Vagina (tissue), 2 donors: Measurements from ENCODE around the gene PKP4. TPM values are rescaled to one million over a fixed set of nuclear protein-coding genes. Genes with fewer than 3 reads are reported as not detected.

ENCODE experiments used
- DNase-seq, 2 donors: peaks; one replicate each; pipeline ENCODE4 v3.0.0-alpha.2; 2017; ENCODE audit errors: extremely low spot score in 2 of 2
- H3K27ac ChIP-seq: fragments of 200-600 bp; sonication (generic); one replicate; pipeline ENCODE4 v1.5.1; 2019
- H3K27me3 ChIP-seq: fragments of 200-600 bp; sonication (generic); one replicate; pipeline ENCODE4 v1.5.1; 2019
- H3K36me3 ChIP-seq, 2 donors: fragments of 200-600 bp; sonication (generic); one replicate each; pipeline ENCODE4 v1.5.1; 2017 to 2019
- H3K4me1 ChIP-seq: fragments of 200-600 bp; sonication (generic); one replicate; pipeline ENCODE4 v1.5.1; 2019
- H3K4me3 ChIP-seq, 2 donors: fragments of 200-600 bp; sonication (generic); 1 replicate in 1 of 2; 2 replicates in 1 of 2; pipeline ENCODE4 v1.5.1; 2016 to 2019
- H3K9me3 ChIP-seq: fragments of 200-600 bp; sonication (generic); one replicate; pipeline ENCODE4 v1.5.1; 2019
- CTCF ChIP-seq, 3 experiments: fragments of 450-650 bp in 2 of 3; fragments of 200-600 bp in 1 of 3; sonication (generic) in 1 of 3; IDR thresholded peaks; one replicate each; pipeline ENCODE4 v1.5.1; 2017 to 2019; ENCODE audit warnings: antibody characterized with exemption in 3 of 3, mild to moderate bottlenecking in 2 of 3, moderate library complexity in 2 of 3
- POLR2A ChIP-seq, 2 donors: fragments of 450-650 bp; IDR thresholded peaks; one replicate each; pipeline ENCODE4 v1.6.1; 2017; ENCODE audit warnings: antibody characterized with exemption in 2 of 2, mild to moderate bottlenecking in 2 of 2, moderate library complexity in 2 of 2
- POLR2AphosphoS5 ChIP-seq, 2 donors: sonication (generic); formaldehyde crosslinking; IDR thresholded peaks; one replicate each; pipeline ENCODE4 v1.9.0; 2017; ENCODE audit warnings: antibody characterized with exemption in 2 of 2, mild to moderate bottlenecking in 2 of 2, low read depth in 1 of 2; ENCODE audit not compliant: insufficient read depth in 1 of 2
- intact Hi-C: fragments of 100-400 bp; cut with DNase I; formaldehyde crosslinking; loops from one replicate; pipeline ENCODE4 v1.15.1; 2023
- total RNA-seq: library from RNA; depleted of rRNA; stranded (reverse); fragments of >200 nt; gene quantifications from one replicate; pipeline ENCODE4 v1.2.3, GENCODE V29; 2016

Gene PKP4
- total RNA-seq, 1 donor from 2014 or later = 71.5 TPM

- Histone ChIP-seq H3K4me3 (no peak overlapping the region), H3K27ac (no peak overlapping the region), H3K9me3 (no peaks in the 10 kb centered on the region), H3K4me1 (no peaks in the 10 kb centered on the region), H3K36me3 (peaks cover 0 to 8% of the 10 kb centered on the region in 2 donors), H3K27me3 (no peaks in the 10 kb centered on the region)
- no peak for DNase-seq
- intact Hi-C loops = no loop called here
- TF ChIP-seq POLR2A (IDR thresholded peaks at IDR 0.05) (no peak), CTCF (IDR thresholded peaks at IDR 0.05) (no peak), POLR2AphosphoS5 (IDR thresholded peaks at IDR 0.05; ENCODE audit: insufficient read depth in 1 of 2, low read depth in 1 of 2) (no peak)
Measured at GRCh38 chr2:158546412-158547144, 89.8 kb downstream of the PKP4 start.

GRCh38 chr2:158553257-158553656, 96.5 kb downstream of the PKP4 start:
- Histone ChIP-seq H3K4me1 (no peaks in the 10 kb centered on the region), H3K27ac (no peak overlapping the region), H3K9me3 (no peaks in the 10 kb centered on the region), H3K36me3 (peaks cover 0 to 8% of the 10 kb centered on the region in 2 donors), H3K4me3 (no peak overlapping the region), H3K27me3 (no peaks in the 10 kb centered on the region)
- intact Hi-C loops = no loop called here
- TF ChIP-seq POLR2A (IDR thresholded peaks at IDR 0.05) (no peak), CTCF (IDR thresholded peaks at IDR 0.05) (no peak), POLR2AphosphoS5 (IDR thresholded peaks at IDR 0.05; ENCODE audit: insufficient read depth in 1 of 2, low read depth in 1 of 2) (no peak)
- no peak for DNase-seq

DNA sequence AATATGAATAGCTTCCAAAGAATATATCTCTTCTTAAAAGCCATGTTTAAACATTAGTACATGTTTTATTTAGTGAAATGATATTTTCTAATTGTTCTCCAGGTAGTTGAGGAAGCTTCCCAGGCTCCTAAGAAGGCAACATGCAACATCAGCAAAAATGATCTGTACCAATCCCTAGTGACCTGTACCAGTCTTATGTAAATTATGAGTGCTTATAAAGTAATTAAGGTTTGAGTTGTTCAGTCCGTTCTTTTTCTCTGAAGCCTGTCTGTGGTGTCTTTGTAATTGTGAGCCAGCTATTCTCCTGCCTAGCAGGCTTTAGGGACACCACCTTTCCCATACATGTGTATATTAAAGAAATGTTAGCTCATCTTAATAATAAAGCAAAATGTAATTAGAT, 98.2 kb downstream of the PKP4 start:
- Histone ChIP-seq H3K4me1 (no peaks in the 10 kb centered on the region), H3K36me3 (no peaks in the 10 kb centered on the region), H3K27ac (no peak overlapping the region), H3K4me3 (no peak overlapping the region), H3K9me3 (no peaks in the 10 kb centered on the region), H3K27me3 (no peaks in the 10 kb centered on the region)
- DNase-seq = no peak
- intact Hi-C loops = no loop called here
- TF ChIP-seq CTCF (IDR thresholded peaks at IDR 0.05) = no peak
- TF ChIP-seq POLR2AphosphoS5 (IDR thresholded peaks at IDR 0.05; ENCODE audit: insufficient read depth in 1 of 2, low read depth in 1 of 2) = no peak
- TF ChIP-seq POLR2A (IDR thresholded peaks at IDR 0.05) = no peak

DNA sequence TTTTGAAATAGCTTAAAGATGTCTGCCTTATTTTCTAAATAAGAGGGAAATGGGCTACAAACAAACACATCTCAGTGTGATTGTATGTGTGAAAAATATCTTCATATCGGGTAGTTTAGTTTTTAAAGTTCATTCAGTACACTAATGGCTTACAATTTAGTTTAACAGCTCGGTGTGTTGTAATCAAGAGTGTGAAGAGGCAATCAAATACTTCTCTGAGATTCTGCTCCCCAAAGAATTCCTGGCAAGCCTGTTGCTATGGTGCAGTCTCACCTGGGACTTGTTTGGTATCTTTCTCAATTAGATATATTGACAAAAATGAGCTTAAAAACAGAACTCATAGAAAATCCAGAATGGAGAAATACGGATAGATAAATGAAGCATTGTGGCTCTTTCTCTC, 99.4 kb downstream of the PKP4 start:
- Histone ChIP-seq H3K36me3 (no peaks in the 10 kb centered on the region), H3K4me1 (no peaks in the 10 kb centered on the region), H3K27me3 (no peaks in the 10 kb centered on the region), H3K9me3 (no peaks in the 10 kb centered on the region), H3K4me3 (no peak overlapping the region), H3K27ac (no peak overlapping the region)
- intact Hi-C loops = no loop called here
- no peak for DNase-seq
- TF ChIP-seq POLR2AphosphoS5 (IDR thresholded peaks at IDR 0.05; ENCODE audit: insufficient read depth in 1 of 2, low read depth in 1 of 2) = no peak
- no peak for TF ChIP-seq POLR2A (IDR thresholded peaks at IDR 0.05)
- no peak for TF ChIP-seq CTCF (IDR thresholded peaks at IDR 0.05)

GRCh38 chr2:158557752-158558151, 101.0 kb downstream of the PKP4 start:
- Histone ChIP-seq H3K4me3 (no peak overlapping the region), H3K9me3 (no peaks in the 10 kb centered on the region), H3K4me1 (no peaks in the 10 kb centered on the region), H3K36me3 (no peaks in the 10 kb centered on the region), H3K27ac (no peak overlapping the region), H3K27me3 (no peaks in the 10 kb centered on the region)
- TF ChIP-seq POLR2AphosphoS5 (IDR thresholded peaks at IDR 0.05; ENCODE audit: insufficient read depth in 1 of 2, low read depth in 1 of 2) (no peak), CTCF (IDR thresholded peaks at IDR 0.05) (no peak), POLR2A (IDR thresholded peaks at IDR 0.05) (no peak)
- intact Hi-C loops = no loop called here
- no peak for DNase-seq
